ENCODE measurements around the gene PHF21A.

PHF21A gene

DNA sequence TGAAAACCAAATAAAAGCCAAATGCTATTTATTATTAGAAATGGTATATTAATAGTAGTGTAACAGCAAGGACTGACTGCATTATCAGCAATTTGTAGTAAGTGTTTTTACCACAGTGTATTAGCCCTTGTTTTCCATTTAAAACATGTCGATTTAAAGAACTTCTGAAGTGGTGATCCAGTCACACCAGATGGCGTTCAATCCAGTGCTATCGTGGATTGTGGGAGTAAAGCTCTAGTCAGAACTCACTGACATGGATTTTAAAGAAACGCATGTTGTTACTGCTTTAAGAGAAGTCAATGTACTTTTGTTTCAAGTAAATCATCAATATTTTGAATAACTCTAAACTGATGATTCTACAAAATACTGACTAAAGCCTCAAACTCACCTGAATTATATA lies 147.7 kb downstream of the PHF21A start:
- no peak for DNase-seq

- DNase-seq, result no peak
Measured at GRCh38 chr11:45968901-45969300, 152.4 kb downstream of the PHF21A start.

GRCh38 chr11:45967506-45967905 lies 153.7 kb downstream of the PHF21A start:
- DNase-seq, result no peak

DNA sequence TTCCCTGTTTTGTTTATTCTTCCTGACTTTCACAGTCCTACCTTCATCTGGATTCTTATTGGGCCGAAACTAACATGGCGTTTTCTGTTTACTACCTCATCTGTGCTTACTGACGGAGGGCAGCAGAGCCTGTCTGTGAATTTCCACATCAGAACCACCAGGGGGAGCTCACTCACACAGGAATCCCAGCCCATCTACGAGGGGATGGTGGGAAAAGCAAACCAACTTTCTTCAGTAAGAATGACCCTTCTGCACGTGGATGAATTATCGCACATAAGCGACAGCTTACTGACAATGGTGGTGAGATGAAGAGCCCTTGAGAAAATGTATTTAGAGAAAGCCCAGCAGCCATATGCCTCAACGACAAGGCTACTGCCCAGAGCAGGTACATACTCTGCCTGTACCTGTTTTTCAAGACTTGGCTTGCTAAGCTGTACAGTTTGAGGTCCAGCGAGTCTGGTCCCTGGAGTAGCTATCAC lies 156.3 kb downstream of the PHF21A start:
- DNase-seq, result peak; percentile 80 to 81

DNA sequence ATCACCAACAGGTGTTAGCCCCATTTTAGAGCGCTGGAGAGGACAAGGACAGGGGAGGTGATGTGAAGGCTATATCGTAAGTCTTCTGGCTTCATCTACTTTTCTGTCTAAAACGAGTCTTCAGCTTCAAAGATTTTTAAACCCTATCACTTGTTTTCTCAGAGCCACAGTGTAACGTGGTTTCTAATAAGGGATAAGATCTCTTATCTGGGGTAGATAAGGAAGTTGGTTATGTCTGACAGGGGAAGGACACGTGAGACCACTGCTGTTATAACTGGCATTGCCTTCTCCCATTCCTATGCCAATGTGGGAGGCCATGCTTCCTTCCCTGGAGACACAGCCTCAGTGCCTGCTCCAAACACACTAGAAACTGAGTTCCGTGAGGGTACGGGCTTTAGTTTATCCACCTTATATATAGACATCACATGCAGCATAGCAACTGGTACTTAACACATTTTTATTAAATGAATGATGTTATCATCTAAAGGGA lies 159.5 kb downstream of the PHF21A start:
- DNase-seq, result no peak

DNA sequence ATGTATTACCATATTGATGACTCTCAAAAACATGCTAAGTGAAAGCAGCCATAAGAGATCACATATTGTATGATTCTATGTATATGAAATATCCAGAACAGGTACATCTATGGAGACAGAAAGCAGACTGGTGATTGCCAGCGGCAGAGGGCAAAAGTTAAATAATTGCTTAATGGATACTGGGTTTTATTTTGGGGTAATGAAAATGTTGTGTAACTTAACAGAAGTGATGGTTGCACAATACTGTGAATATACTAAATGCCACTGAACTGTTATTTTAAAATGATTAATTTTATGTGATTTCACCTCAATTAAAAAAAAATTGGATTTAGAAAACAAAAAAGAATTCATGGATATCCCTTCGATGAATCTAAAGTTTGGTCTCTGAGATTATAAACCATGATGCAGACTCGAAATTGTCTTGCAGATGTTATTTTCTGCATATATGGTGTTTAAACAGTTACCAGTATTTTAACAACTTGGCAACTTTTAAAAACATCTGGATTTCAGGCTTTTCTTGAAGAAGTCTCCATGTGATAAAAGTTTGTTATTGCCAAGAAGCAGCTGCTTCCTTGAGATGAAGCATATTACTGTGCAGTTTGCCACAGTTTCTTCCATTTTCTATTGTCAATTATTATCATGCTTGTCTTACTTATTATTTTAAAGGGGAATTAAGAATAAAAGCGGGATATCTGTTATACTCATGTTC lies 160.7 kb downstream of the PHF21A start:
- no peak for DNase-seq

- DNase-seq, result no peak
Measured at GRCh38 chr11:45959851-45960250, 161.4 kb downstream of the PHF21A start.

GRCh38 chr11:45949992-45950407 lies 171.3 kb downstream of the PHF21A start:
- DNase-seq, result no peak

GRCh38 chr11:45948356-45948755 lies 172.9 kb downstream of the PHF21A start:
- no peak for DNase-seq

DNA sequence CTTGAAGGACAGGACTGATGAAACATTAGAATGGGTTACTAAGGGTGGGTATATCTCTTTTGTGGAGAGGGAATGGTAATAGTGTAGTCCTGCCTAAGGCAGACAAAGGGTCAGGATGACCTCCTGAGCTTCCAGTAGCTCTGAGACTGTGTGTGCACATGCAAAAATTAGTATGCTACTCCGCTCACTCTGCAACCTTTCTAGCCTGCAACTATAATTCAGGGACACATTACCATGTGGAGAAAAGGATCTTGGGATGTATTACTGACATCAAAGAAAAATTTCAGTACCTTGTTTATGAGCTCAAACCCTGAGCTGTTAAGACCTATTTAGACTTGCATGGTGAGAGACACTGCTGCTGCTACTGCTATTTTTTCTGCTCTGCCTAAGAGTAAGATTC lies 173.4 kb downstream of the PHF21A start:
- DNase-seq, result no peak

DNA sequence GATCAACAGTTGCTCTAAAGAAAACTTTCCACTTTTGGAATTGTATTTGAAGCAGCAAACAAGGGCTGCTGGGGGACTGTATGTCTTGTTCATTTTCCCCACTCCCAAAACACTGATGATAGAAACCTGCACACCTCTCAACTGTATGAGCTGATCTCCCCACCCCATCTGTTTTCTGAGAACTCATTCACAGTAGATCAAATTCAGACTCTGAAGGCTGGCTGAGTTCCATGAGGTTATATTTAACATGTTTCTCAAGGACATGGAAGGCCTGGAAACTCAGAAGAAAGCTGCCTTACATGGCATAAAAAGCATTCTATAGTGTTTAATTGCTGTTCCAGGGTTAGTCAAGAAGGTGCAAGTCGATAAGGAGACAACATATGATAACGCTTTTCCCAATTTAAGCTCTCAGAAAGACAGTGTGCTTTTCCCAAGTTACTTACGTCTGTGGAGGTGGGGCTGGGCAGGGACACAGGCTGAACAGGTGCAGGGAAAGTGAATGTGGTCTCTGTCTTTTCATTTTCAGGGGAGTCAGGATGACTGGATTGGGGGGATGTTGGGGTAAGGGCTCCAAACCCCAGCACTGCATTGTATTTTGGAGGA lies 175.8 kb downstream of the PHF21A start:
- DNase-seq, result no peak

- no peak for DNase-seq
Measured at GRCh38 chr11:45942381-45942780, 178.9 kb downstream of the PHF21A start.

DNA sequence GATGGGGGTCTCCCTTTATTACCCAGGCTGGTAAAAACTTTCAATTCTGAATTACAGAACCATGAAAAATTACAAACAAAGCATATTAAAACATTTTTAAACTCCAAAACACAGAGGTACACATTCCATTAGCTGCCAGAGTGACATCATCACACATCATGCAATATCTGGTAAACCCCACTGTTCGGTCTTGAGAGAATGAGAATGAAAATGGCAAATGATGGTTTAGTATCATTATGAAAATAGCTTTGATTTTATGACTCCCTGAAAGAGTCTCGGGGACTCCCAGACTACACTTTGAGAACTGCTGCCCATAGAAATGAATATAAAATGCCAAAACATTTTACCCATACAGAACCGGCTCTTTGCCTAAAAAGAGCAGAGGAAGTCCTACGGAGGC lies 180.0 kb downstream of the PHF21A start:
- DNase-seq, result no peak

DNA sequence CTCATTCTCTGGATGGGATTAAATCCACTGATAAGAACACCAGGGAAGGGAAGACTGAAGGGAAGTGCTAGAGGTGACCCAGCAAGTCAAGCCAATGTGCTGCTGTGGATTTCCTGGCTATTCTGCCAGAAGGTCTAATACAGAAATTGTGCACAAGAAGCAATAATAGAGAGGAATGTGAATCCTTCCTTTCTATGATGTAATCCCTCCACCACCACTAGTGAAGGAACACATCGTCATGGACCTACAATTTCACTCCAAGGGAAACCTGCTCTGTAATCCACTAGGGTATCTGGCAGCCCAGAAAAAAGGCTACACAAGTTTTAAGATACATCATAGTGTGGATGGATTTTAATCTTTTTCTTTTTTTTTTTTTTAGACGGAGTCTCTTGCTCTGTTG lies 181.4 kb downstream of the PHF21A start:
- DNase-seq, result no peak

- DNase-seq, result no peak
Measured at GRCh38 chr11:45937916-45938315, 183.3 kb downstream of the PHF21A start.

DNA sequence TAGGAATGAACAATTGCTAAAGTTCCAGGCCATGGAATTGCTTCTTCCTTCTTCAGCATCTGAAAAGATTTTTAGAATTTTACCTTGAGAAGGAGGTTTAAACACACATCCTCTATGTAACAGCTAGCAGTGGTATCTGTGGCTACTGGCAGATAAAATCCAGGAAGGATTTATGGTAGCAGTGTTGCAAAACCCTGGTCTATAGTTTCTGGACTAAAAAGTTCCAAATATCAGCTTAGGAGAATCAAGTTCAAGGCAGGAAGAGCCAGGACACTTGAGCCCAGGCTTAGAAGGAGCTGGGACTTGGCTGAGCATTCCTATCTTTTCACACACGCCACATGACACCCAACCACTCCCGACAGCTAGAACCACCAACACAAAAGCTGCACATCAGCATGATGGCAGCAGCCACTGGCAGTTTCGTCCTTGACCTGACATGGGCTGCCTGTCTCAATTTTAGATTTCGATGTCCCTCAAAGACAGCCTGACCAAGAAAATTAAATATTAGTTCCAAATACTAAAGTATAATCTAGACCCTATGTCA lies 184.7 kb downstream of the PHF21A start:
- no peak for DNase-seq

- DNase-seq, result no peak
Measured at GRCh38 chr11:45935349-45936064, 185.7 kb downstream of the PHF21A start.

DNA sequence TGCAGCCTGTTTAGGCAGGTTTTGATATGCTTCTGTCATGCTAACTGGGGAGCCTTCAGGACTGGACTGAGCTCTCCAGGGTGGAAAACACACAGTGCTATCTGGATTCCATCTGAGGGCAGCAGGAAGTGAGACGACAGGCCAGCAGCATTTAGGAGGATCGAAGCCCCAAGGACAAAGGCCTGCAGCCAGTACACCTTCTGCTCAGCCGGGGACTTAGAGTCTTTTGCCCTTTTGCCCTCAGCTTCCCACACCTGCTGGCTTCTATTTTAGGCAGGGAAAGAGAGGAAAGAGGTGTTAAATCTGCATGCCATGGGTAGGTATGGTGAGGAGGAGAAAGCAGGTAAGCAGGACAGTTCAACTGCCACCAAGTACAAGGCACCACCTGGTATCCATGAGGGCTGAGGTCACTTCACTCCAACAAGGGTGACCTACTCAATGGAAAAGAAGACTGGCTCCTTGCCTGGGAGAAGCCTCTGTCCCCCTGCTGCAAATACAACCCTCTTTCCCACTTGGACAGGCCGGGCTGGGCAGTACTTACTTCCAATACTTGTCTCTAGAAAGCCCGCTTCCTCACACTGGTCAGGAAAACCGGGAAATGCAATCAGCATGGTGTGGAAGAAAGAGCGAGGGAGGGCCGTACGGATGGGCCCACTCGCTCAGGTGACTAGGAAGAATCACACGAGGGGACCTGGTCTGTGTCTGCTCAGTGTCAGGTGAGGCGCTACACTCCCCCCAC lies 186.5 kb downstream of the PHF21A start:
- no peak for DNase-seq

- DNase-seq, result no peak
Measured at GRCh38 chr11:45933846-45934579, 187.2 kb downstream of the PHF21A start.

DNA sequence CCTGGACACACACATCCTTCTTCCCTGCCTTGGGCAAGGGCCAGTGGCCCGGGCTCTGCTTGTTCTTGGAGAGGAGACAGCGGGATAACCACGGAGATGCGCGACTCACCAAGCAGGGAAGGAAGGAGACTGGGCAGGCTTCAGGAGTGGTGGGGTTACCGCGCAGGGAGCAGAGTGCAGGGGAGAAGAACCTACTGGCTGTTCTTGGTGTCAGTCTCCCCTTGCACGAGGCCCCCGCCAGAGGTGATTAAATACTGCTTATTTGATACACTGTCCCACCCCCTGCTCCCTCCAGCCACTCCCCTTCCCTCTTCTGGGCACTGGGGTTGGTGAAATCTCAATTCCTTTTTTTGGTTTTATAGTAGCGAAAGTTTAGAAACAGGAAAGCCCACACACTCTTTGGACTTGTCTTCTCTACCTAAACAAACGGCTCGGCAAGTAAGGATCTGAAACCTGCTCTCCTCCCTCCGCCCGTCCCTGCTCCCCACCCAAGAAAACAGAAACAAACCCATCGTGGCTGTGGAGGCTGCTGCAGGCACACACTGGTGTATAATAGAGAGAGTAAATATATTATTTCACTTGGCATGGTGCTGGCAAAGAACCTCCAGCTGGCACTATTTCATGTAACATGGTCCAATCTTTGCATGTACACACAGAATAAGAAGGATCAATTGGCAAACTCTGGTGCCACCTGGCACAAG lies 188.0 kb downstream of the PHF21A start:
- peak; percentile 32 to 36 for DNase-seq

- DNase-seq, result no peak
Measured at GRCh38 chr11:45932217-45932616, 189.0 kb downstream of the PHF21A start.
